HG03095 (cell line): ENCODE data around the gene C17orf58.
A peak's percentile ranks its signal among the peaks of the same experiment; 100 is the strongest.
"Not testable (repeated sequence)": the region's sequence is repeated elsewhere in the genome, so short reads cannot be mapped to it uniquely, and the experiment has no call there.

Source experiments
- ATAC-seq: cut with Tn5 transposase; IDR thresholded peaks from one replicate; pipeline ENCODE4 v1.9.1; 2021; ENCODE audit warnings: moderate library complexity; ENCODE audit not compliant: unreplicated experiment

C17orf58 gene

GRCh38 chr17:67996301-67997171 lies at the start of gene C17orf58:
Gene C17orf58, minus strand, starts transcription at chr17:67996469. Its CDS starts 271 bp downstream, at chr17:67996198.
- not testable (repeated sequence) for ATAC-seq

DNA sequence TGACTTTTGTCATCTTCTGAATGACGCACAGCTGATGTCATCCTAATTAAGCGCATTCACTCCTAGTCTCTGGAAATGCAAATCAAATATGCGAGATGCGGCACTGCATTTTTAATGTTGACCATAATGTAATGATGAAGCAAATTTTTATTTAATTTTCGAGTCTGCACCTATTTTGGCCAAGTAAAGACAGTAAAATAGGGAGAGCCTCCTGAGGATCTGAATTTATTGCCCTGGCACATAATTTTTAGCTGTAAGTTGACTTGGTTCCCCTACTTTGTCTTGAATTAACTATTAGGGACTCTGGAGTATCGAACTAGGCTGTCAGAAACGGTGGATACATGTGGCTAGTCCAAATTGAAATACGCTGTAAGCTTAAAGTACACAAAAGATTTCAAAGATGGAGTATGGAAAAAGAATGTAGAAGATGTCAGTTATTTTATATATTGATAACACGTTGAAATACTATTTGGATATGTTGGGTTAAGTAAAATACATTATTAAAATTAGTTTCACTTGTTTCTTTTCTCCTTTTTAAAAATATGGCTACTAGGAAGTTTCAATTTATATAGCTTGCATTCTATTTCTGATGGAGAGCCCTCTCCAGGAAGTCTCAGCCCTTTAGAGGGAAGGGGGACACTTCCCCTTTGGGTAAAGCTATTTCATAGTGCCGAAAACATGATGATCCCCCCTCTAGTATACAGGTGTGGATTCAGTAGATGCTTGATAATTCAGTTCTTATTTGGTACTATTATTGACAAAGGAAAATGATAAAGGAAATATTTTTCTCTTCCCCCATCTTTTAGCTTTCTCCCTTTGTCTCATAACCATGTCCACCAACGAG lies 40.3 kb upstream of the C17orf58 start:
- ATAC-seq, result no peak

DNA sequence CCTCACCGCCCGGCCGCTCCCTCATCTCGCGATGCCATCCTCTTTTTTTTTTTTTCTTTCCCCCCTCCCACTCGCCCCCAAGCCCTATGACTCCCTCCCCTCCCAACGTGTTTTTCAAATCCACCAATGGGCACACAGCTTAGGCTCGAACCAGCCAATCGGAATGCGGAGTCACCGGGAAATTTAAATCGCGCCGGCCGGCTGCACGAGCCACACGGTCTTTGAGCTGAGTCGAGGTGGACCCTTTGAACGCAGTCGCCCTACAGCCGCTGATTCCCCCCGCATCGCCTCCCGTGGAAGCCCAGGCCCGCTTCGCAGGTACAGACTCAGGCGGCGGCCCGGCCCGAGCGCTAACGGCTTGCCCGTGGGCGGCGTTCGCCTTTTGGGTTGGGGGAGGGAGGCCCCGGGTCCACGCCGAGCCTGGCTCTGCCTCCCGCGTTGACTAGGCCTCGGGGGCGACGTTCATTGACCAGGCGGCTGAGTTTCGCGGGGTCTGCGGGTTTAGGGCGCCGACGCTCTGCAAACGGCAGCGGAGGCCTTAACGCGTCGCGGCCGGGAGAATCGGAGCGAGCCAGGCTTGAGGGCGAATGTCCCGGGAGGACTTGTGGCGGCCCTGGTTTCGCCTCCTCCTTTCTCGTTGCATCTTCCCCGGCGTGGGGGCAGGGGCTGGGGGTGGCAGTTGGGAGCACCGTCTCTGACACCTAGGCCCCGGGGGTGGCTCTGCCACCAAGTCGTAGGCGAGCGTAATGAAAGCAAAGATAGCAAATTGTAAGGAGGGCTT lies 39.4 kb upstream of the C17orf58 start, which contains the start of gene KPNA2:
KPNA2 (plus strand) TSS at position 213 of the 781 bp plus-strand sequence. CDS start 1,398 bp downstream, outside the sequence.
- ATAC-seq, result peak; percentile 88

- peak; percentile 86 for ATAC-seq
Measured at GRCh38 chr17:68035131-68035522, 38.9 kb upstream of the C17orf58 start.

DNA sequence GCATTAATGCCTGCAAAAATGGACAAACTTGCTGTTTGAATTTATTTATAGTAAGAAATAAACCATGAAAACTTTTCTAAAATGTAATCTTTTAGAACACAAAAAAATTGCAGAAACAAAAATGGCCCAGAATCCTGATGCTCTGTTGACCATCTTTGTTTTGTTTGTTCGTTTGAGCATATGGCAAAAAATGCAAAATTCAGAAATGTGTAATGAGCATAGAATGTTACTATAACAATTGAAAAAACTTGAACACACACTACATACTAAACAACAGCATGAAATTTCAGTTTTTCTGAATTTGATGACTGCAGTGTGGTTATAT lies 38.1 kb upstream of the C17orf58 start:
- ATAC-seq, result no peak

GRCh38 chr17:68033636-68034451 lies 37.6 kb upstream of the C17orf58 start:
- no peak for ATAC-seq

DNA sequence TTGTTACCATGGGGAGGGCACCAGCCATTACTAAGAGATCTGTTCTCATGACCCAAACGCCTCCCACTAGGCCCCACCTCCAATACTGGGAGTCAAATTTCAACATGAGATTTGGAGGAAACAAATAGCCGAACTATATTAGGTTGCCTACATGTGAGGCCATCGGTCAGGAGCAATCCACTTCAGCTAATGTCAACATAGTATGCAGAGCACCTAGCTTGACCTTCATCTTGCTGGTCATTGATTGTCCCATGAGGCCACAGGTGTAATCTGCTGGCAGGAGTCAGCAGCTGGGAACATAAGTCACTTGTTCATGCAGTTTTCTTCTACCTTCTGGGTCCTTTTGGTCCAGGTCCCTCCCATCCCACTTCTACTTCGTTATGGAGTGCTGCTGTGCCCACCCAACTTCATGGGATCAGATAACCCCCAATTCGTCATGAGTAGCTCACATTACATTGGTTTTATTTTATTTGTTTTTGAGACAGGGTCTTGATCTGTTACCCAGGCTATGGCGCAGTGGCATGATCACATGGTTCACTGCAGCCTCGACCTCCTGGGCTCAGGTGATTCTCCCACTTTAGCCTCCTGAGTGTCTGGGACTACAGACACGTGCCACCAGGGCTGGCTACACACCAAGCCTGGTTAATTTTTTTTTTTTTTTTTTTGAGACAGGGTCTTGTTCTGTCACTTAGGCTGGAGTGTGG lies 33.4 kb upstream of the C17orf58 start:
- ATAC-seq, result no peak

GRCh38 chr17:68022547-68022946 lies 26.3 kb upstream of the C17orf58 start:
- not testable (repeated sequence) for ATAC-seq

DNA sequence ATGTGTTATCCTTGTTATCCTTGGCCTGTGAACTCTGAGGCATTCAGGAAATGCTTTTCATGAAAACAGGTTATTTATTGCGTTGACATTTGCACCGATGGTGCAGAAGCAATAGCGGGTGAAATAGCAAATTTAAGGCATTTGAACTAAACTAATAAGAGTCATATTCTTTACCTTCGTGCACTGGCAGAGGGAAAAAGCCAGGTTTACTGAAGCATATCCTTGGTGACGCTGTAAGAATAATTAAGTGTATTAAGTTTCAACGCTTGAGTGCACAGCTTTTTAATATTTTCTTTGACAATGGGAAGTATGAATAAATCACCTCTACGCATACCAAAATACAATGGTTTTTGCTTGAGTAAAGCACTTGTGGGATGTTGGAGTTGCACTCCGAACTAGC lies 25.7 kb upstream of the C17orf58 start:
- no peak for ATAC-seq

DNA sequence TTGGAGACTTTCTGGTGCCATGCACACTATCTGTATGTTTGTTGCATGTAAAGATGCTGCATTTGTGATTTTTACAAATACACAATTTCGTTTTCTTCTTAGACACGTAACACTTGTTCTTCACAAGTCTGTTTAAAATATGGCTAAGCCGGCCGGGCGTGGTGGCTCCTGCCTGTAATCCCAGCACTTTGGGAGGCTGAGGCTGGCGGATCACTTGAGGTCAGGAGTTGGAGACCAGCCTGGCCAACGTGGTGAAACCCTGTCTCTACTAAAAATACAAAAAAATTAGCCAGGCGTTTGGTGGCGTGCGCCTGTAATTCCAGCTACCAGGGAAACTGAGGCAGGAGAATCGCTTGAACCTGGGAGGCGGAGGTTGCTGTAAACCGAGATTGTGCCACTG lies 24.5 kb upstream of the C17orf58 start:
- ATAC-seq, result not testable (repeated sequence)

GRCh38 chr17:68020409-68020756 lies 24.1 kb upstream of the C17orf58 start:
- no peak for ATAC-seq

GRCh38 chr17:68019675-68020408 lies 23.6 kb upstream of the C17orf58 start:
- ATAC-seq, result peak; percentile 96

GRCh38 chr17:68019336-68019674 lies 23.0 kb upstream of the C17orf58 start:
- no peak for ATAC-seq

GRCh38 chr17:68018493-68018892 lies 22.2 kb upstream of the C17orf58 start:
- not testable (repeated sequence) for ATAC-seq

- ATAC-seq, result no peak
Measured at GRCh38 chr17:68016838-68017237, 20.6 kb upstream of the C17orf58 start.

DNA sequence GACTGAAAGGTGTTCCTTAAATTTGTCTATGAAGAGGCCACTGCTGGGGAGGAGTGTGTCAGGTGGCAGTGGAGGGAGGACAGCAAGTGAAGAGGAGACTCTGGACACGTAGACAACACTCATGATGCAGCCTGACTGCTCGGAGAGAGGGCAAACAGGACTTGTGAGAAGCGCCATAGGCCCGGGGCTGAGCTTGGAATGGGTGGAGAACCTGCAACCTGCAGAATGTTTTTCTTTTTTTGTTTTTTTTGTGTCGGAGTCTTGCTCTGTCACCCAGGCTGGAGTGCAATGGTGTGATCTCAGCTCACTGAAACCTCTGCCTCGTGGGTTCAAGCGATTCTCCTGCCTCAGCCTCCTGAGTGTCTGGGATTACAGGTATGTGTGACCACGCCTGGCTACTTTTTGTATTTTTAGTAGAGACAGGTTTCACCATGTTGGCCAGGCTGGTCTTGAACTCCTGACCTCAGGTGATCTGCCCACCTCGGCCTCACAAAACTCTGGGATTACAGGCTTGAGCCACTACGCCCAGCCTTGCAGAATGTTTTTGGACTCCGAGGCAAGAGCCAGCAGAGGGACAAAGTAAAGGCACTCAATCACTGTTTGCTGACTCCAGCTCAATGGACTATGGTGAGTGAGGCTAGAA lies 18.9 kb upstream of the C17orf58 start:
- no peak for ATAC-seq

GRCh38 chr17:68013385-68013784 lies 17.1 kb upstream of the C17orf58 start:
- no peak for ATAC-seq

DNA sequence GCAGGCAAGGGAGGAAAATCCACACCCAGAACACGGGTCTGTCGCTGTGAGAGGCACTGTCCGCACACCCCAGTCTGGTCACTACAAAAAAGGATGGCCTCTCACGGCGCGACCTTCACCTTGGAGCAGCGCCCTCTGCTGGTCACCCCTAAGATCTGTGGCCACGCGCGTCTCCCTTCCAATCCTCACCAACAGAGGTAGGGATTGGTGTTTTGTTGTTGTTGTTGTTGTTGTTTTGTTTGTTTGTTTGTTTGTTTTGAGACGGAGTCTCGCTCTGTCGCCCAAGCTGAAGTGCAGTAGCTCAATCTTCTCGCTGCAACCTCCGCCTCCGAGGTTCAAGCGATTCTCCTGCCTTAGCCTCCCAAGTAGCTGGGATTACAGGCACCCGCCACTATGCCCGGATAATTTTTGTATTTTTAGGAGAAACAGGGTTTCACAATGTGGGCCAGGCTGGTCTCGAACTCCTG lies 15.0 kb upstream of the C17orf58 start:
- no peak for ATAC-seq
